ENCODE results near the gene UNC13B. TPM values are rescaled to one million over a fixed set of nuclear protein-coding genes. Genes with fewer than 3 reads are reported as not detected.
A peak's percentile ranks its signal among the peaks of the same experiment; 100 is the strongest.

UNC13B gene
- total RNA-seq, 1 experiment from 2014 or later = 48.2 TPM

GRCh38 chr9:35452481-35452880, 290.7 kb downstream of the UNC13B start:
- Histone ChIP-seq H2BK120ac (ENCODE audit: low read depth, low read length, poor library complexity, severe bottlenecking) (no peak overlapping the region), H3K23ac (ENCODE audit: insufficient read length, low read depth, low read length) (no peak overlapping the region), H3K4me1 (ENCODE audit: insufficient read depth, low read length) (no peaks in the 10 kb centered on the region), H2BK20ac (ENCODE audit: low read depth, low read length, poor library complexity, severe bottlenecking) (no peak overlapping the region), H2BK12ac (ENCODE audit: insufficient read length, low read depth, low read length) (no peak overlapping the region), H3K23me2 (ENCODE audit: insufficient read length, low read depth, low read length, poor library complexity, severe bottlenecking) (no peaks in the 10 kb centered on the region), H3K27me3 (ENCODE audit: insufficient read depth, low read length) (no peaks in the 10 kb centered on the region), H3K79me1 (ENCODE audit: insufficient read depth, low read depth, low read length, poor library complexity, severe bottlenecking) (no peaks in the 10 kb centered on the region), H3K4me2 (ENCODE audit: insufficient read depth, insufficient read length, low read length) (no peak overlapping the region), H3K18ac (ENCODE audit: insufficient read length, low read depth, low read length) (no peak overlapping the region), H2BK15ac (ENCODE audit: low read depth, low read length) (no peak overlapping the region), H4K8ac (replicated peaks; ENCODE audit: insufficient read length, low read depth, low read length) (no peak overlapping the region), H4K5ac (ENCODE audit: insufficient read length, low read depth, low read length) (no peak overlapping the region), H2AK5ac (ENCODE audit: insufficient read length, low read length) (no peak overlapping the region), H3K9me3 (ENCODE audit: control insufficient read depth, low read depth, low read length) (no peaks in the 10 kb centered on the region), H4K20me1 (ENCODE audit: control insufficient read depth, insufficient read depth, insufficient read length) (no peaks in the 10 kb centered on the region), H3K79me2 (ENCODE audit: insufficient read depth, low read length) (no peaks in the 10 kb centered on the region), H2BK5ac (ENCODE audit: insufficient read length, low read length) (no peak overlapping the region), H3K9ac (ENCODE audit: extremely low read depth, insufficient read length, low read length) (no peak overlapping the region), H3T11ph (ENCODE audit: low read length) (no peak overlapping the region), H3K27ac (ENCODE audit: insufficient read length, low read depth, low read length) (no peak overlapping the region), H3K56ac (ENCODE audit: insufficient read length, low read depth, low read length) (no peak overlapping the region), H4K91ac (ENCODE audit: insufficient read length, low read depth, low read length) (no peak overlapping the region), H3K14ac (ENCODE audit: insufficient read depth, low read length) (no peak overlapping the region), H3K4ac (ENCODE audit: low read depth, low read length) (no peak overlapping the region), H2AFZ (ENCODE audit: low read length) (no peak overlapping the region)
- peak; percentile 42; the same call in 2 of the 3 replicates for TF ChIP-seq CTCF (conservative IDR thresholded peaks at IDR 0.05)
- no peak overlapping the region for H3K27ac Mint-ChIP-seq
- no peaks in the 10 kb centered on the region for H3K36me3 Mint-ChIP-seq (ENCODE audit: insufficient read depth in 1 of 3, low read depth in 3 of 3)
- peaks cover 40% of the 10 kb centered on the region for H3K27me3 Mint-ChIP-seq (ENCODE audit: low read depth)
- no peaks in the 10 kb centered on the region; a peak in 2 of 5 replicates for H3K9me3 Mint-ChIP-seq
- H3K4me1 Mint-ChIP-seq = peaks cover 3 to 5% of the 10 kb centered on the region in 2 experiments; a peak in 3 of 4 replicates
- H3K4me3 Mint-ChIP-seq = no peak overlapping the region
- DNase-seq = peak; percentile 31
- no CpG with 5 or more reads among the region's 2 CpGs for WGBS (ENCODE audit: extremely low coverage, insufficient read length, low lambda C conversion rate)
